Epithelial cell of esophagus (primary cell): ENCODE measurements around the gene OSBPL9.
A peak's percentile ranks its signal among the peaks of the same experiment; 100 is the strongest.

Experiments
- DNase-seq: peaks from one replicate; pipeline ENCODE4 v3.0.0; 2010; ENCODE audit warnings: low read depth
- H3K4me3 ChIP-seq: 2 replicates; pipeline ENCODE4 v1.5.1; 2011; ENCODE audit warnings: mild to moderate bottlenecking, low read length, control low read depth
- TF ChIP-seq, protein P1 (sequence below): IDR thresholded peaks from 2 replicates; pipeline ENCODE4 v1.5.1; 2011; ENCODE audit warnings: low read depth, mild to moderate bottlenecking, low read length, control low read depth, inconsistent platforms; ENCODE audit not compliant: insufficient read depth; ENCODE audit errors: missing control alignments

The OSBPL9 gene

DNA sequence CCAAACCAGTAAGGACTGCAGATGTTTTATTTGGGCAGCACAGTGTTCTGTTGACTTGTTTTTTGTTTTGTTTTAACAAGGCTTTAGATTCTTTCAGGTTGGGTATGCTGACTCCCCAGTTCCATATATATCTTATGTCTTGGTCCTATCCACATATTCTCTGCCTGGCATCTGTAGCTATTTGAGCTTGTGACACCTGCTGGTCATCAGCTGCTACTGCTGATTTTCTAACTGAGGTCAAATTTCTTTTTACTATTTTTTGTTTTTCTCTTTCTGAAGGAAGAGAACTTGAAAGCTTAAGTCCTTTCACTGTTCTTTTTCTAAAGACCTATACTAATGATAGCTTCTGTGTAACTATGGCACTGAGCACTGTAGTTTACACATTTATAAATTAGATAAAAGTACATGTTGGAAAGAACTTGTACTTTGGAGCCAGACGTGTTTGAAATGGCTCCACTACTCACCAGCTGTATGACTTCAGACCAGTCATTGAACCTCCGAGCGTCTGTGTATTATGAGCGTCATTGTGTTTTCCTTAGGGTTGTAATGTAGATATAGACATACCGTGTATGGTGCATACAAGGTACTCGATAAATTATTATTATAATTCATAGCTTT lies 152.2 kb downstream of the OSBPL9 start:
- DNase-seq = peak; percentile 71
- H3K4me3 ChIP-seq = no peak overlapping the region
- TF ChIP-seq, protein P1, sequence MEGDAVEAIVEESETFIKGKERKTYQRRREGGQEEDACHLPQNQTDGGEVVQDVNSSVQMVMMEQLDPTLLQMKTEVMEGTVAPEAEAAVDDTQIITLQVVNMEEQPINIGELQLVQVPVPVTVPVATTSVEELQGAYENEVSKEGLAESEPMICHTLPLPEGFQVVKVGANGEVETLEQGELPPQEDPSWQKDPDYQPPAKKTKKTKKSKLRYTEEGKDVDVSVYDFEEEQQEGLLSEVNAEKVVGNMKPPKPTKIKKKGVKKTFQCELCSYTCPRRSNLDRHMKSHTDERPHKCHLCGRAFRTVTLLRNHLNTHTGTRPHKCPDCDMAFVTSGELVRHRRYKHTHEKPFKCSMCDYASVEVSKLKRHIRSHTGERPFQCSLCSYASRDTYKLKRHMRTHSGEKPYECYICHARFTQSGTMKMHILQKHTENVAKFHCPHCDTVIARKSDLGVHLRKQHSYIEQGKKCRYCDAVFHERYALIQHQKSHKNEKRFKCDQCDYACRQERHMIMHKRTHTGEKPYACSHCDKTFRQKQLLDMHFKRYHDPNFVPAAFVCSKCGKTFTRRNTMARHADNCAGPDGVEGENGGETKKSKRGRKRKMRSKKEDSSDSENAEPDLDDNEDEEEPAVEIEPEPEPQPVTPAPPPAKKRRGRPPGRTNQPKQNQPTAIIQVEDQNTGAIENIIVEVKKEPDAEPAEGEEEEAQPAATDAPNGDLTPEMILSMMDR = peak; percentile 84

DNA sequence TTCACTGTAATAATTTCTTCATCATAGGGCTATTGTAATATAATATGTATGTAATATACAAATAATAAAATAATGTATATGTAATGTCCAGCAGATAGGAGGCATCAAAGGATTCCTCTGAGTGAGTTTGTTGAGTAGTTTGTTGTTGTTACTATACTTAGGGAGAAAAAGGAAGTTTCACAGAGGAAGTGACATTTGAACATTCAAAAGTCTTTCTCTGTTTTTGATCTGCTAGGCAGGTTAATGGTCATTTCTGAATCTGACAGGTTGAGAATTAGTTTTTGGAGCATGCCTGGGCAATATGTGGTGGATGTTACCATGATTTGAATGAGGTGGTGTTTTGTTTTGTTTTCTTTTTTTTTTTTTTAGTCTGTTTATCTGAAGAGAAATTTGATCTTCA lies 159.5 kb downstream of the OSBPL9 start:
- DNase-seq = no peak
- TF ChIP-seq, protein P1 = no peak
- H3K4me3 ChIP-seq = no peak overlapping the region

DNA sequence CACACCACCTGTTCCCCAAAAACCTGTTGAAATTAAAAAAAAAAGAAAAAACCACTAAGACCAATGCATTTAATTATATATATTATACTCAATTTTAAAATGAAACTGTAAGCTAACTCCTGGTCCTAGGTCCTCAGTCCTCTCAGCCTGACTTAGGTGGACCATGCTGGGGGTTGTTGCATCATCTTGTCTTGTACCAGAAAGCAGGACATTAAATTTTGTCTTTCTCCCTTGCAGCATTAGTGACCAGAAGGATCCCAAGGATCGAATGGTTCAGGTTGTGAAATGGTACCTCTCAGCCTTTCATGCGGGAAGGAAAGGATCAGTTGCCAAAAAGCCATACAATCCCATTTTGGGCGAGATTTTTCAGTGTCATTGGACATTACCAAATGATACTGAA lies 164.0 kb downstream of the OSBPL9 start:
- TF ChIP-seq, protein P1 = no peak
- no peak overlapping the region for H3K4me3 ChIP-seq
- no peak for DNase-seq

DNA sequence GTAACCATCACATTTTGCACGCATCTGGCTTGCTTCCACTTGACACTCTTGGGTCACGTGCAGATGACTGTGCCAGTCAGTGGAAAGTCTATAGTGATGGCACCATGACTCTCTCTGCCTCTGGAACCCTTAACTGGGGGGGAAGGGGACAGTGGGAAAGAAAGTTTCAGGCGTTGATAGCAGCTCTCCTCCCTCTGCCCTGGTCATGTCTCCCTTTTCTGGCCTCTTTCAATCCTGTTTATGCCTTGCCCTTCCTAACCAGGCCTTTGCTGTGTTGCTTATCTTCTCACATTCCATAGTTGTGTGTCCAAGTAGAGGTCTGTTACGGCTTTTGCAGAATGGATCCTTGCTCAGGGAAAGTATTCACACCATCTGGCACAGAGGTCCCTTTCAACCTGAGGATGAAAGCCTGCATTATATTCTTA lies 168.1 kb downstream of the OSBPL9 start:
- H3K4me3 ChIP-seq = no peak overlapping the region
- no peak for DNase-seq
- TF ChIP-seq, protein P1 = no peak

DNA sequence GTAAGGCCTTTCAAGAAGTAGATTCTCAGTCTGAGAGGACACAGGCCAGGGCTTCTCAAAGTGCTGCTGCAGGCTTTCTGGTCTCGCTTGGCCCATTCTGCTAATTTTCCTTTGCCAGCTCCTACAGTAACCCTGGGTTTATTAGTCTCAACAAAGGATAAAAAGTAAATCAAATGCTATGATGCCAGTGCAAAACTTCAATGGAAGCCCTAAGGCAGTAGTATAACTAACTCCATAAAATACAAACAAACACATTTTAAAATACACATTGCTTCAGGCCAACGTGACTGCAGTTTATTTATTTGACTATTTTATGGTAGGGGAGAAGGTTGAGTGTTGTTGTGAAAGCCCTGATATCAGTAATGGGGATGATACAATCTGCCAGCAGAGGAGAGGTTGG lies 172.0 kb downstream of the OSBPL9 start:
- no peak for DNase-seq
- H3K4me3 ChIP-seq = no peak overlapping the region
- TF ChIP-seq, protein P1 = no peak

DNA sequence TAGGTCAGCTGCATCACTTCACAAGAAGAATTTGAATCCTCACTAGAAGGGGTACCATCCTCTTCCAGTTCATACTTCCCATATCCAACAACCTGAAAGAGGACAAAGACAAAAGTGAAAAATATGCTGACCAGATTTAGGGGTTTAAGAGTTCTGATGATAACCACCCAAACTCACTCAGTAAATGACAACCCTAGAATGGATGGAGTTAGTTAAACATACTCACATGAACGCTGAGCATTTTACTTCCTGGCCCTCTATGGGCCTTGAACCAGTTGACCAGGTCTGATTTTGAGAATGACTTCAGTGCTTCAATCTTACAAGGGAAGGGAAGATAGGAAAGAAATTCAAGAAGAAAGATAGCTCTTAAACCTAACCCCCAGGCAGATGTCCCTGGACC lies 172.4 kb downstream of the OSBPL9 start:
- TF ChIP-seq, protein P1 = no peak
- H3K4me3 ChIP-seq = no peak overlapping the region
- no peak for DNase-seq

DNA sequence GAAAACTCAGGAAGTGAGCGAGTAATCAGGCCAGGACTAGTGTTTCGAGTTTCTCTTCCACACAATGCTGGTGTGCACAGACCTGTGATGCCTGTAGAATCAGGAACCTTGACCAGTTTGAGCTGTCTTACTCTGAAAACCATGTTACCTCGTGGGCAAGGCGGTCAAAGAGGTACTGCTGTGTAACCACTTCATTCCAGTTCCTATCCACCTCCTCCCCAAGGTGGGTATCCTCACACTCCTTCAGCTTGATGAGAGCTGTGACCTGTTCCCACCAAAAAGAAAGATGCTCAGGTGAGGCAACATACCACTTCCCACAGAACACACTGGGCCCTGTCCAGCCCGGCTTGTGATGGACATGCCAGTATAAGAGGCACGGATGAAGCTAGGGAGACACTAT lies 173.5 kb downstream of the OSBPL9 start:
- TF ChIP-seq, protein P1 = no peak
- no peak overlapping the region for H3K4me3 ChIP-seq
- DNase-seq = peak; percentile 36
